CD4-positive, alpha-beta T cell (primary cell): ENCODE measurements around the gene NRTN. TPM values are rescaled to one million over a fixed set of nuclear protein-coding genes. Genes with fewer than 3 reads are reported as not detected.

Experiments
- ATAC-seq: fragments of 200-7000 bp; cut with Tn5 transposase; one replicate; pipeline ENCODE4 v1.10.0; 2022; ENCODE audit warnings: mild to moderate bottlenecking; ENCODE audit not compliant: poor library complexity
- CTCF ChIA-PET: fragments of 350-600 bp; sonication (Branson Sonifier 250); formaldehyde crosslinking; loops from one replicate; lab custom pipeline; 2021; ENCODE audit warnings: antibody characterized with exemption, inconsistent platforms; lab: Charles Lee
- POLR2A ChIA-PET: fragments of 350-600 bp; sonication (Branson Sonifier 250); formaldehyde crosslinking; loops from one replicate; lab custom pipeline; 2021; ENCODE audit warnings: antibody characterized with exemption, inconsistent platforms; lab: Charles Lee
- DNase-seq, 14 experiments: peaks; one replicate each; pipeline ENCODE4 v3.0.0-alpha.2; 2013 to 2020; ENCODE audit warnings: mixed read lengths in 2 of 14
- H3K27ac ChIP-seq, 2 donors: one replicate each; pipeline versions ENCODE4 v1.5.1 to v1.7.0; 2013; ENCODE audit warnings: low read length in 2 of 2, low read depth in 1 of 2, mild to moderate bottlenecking in 1 of 2
- H3K27me3 ChIP-seq, 2 experiments: 1 replicate in 1 of 2; 2 replicates in 1 of 2; pipeline versions ENCODE4 v1.6.1 to v1.7.0; 2013; ENCODE audit warnings: low read length in 2 of 2, control low read depth in 1 of 2, mild to moderate bottlenecking in 1 of 2, moderate library complexity in 1 of 2; ENCODE audit not compliant: insufficient read depth in 2 of 2, control insufficient read depth in 1 of 2
- H3K36me3 ChIP-seq: one replicate; pipeline ENCODE4 v1.6.1; 2013; ENCODE audit warnings: low read length, control low read depth; ENCODE audit not compliant: insufficient read depth
- H3K4me1 ChIP-seq: one replicate; pipeline ENCODE4 v1.6.1; 2013; ENCODE audit warnings: low read length, control low read depth; ENCODE audit not compliant: insufficient read depth
- H3K4me3 ChIP-seq: one replicate; pipeline ENCODE4 v1.5.1; 2013; ENCODE audit warnings: mild to moderate bottlenecking, low read length, moderate library complexity
- H3K9me3 ChIP-seq, 2 experiments: 1 replicate in 1 of 2; 2 replicates in 1 of 2; pipeline versions ENCODE4 v1.6.1 to v1.7.0; 2013; ENCODE audit warnings: low read length in 2 of 2, mild to moderate bottlenecking in 2 of 2, control low read depth in 1 of 2, moderate library complexity in 1 of 2; ENCODE audit not compliant: control insufficient read depth in 1 of 2, insufficient read depth in 1 of 2
- H3K27ac Mint-ChIP-seq: one replicate; pipeline ENCODE4 v1.8.0; 2020; ENCODE audit warnings: mixed read lengths
- H3K27me3 Mint-ChIP-seq: one replicate; pipeline ENCODE4 v1.8.0; 2021; ENCODE audit warnings: mixed read lengths
- H3K36me3 Mint-ChIP-seq: one replicate; pipeline ENCODE4 v1.8.0; 2021; ENCODE audit warnings: low read depth, mixed read lengths
- H3K4me1 Mint-ChIP-seq: one replicate; pipeline ENCODE4 v1.8.0; 2021; ENCODE audit warnings: low read depth, mixed read lengths
- H3K4me3 Mint-ChIP-seq: one replicate; pipeline ENCODE4 v1.8.0; 2020; ENCODE audit warnings: mild to moderate bottlenecking, mixed read lengths
- H3K9me3 Mint-ChIP-seq: one replicate; pipeline ENCODE4 v1.8.0; 2020; ENCODE audit warnings: mixed read lengths
- intact Hi-C, 2 experiments: fragments of 100-400 bp; cut with DNase I in 1 of 2; cut with micrococcal nuclease in 1 of 2; formaldehyde crosslinking; loops; one replicate each; pipeline versions ENCODE4 v1.15.1 to v1.9.0; 2023 to 2025; cut with DNase I, micrococcal nuclease
- total RNA-seq, 174 experiments: library from RNA in 2 of 174; stranded (reverse) in 2 of 174; gene quantifications; one replicate each; pipeline ENCODE4 v1.2.3 and lab custom pipeline; 2021 to 2026
- TF ChIP-seq, protein P1 (sequence below): fragments of 200-600 bp; IDR thresholded peaks from one replicate; pipeline ENCODE4 v1.8.0; 2022; ENCODE audit warnings: antibody characterized with exemption, mild to moderate bottlenecking

Gene NRTN
- total RNA-seq, 2 experiments from 2014 or later, result 1.5 to 1.6 TPM

DNA sequence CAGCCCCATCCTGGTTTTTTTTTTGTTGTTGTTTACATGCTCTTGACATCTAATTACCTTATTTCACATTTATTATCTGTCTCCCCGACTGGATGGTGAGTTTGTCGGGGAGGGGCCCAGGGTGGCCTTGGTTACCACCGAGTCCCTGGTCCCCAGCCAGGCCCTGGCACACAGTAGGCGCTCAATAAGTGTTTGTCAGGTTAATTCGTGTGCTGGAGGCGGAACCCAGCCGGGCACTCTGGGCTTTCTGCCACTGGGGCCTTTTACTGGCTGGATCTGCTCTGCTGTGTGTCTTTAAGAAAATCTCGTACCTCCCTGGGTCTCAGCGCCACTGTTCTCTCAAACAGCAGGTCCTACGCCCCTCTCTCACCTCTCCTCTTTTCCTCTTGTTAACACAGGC lies 4.6 kb downstream of the NRTN start:
- Mint-ChIP-seq H3K4me1 (peaks cover 1% of the 10 kb centered on the region), H3K36me3 (no peaks in the 10 kb centered on the region), H3K9me3 (no peaks in the 10 kb centered on the region), H3K27me3 (no peaks in the 10 kb centered on the region), H3K4me3 (no peak overlapping the region), H3K27ac (no peak overlapping the region)
- peaks cover 0 to 10% of the 10 kb centered on the region in 2 experiments for H3K9me3 ChIP-seq
- no peaks in the 10 kb centered on the region for H3K36me3 ChIP-seq
- H3K27me3 ChIP-seq, result no peaks in the 10 kb centered on the region
- DNase-seq (peak in 1 of 14 experiments; percentile 16), ATAC-seq (no peak)
- peaks cover 10% of the 10 kb centered on the region for H3K4me1 ChIP-seq
- no peak overlapping the region for H3K27ac ChIP-seq
- ChIA-PET POLR2A (no interaction called here), CTCF (no interaction called here)
- intact Hi-C loops, result loop anchor here in 1 of 2 experiments (5.0 kb wide), 1 partner anchor 168 kb away; the partner anchor contains the start of gene RANBP3
- H3K4me3 ChIP-seq, result no peak overlapping the region
- TF ChIP-seq, protein P1, sequence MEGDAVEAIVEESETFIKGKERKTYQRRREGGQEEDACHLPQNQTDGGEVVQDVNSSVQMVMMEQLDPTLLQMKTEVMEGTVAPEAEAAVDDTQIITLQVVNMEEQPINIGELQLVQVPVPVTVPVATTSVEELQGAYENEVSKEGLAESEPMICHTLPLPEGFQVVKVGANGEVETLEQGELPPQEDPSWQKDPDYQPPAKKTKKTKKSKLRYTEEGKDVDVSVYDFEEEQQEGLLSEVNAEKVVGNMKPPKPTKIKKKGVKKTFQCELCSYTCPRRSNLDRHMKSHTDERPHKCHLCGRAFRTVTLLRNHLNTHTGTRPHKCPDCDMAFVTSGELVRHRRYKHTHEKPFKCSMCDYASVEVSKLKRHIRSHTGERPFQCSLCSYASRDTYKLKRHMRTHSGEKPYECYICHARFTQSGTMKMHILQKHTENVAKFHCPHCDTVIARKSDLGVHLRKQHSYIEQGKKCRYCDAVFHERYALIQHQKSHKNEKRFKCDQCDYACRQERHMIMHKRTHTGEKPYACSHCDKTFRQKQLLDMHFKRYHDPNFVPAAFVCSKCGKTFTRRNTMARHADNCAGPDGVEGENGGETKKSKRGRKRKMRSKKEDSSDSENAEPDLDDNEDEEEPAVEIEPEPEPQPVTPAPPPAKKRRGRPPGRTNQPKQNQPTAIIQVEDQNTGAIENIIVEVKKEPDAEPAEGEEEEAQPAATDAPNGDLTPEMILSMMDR, result no peak

DNA sequence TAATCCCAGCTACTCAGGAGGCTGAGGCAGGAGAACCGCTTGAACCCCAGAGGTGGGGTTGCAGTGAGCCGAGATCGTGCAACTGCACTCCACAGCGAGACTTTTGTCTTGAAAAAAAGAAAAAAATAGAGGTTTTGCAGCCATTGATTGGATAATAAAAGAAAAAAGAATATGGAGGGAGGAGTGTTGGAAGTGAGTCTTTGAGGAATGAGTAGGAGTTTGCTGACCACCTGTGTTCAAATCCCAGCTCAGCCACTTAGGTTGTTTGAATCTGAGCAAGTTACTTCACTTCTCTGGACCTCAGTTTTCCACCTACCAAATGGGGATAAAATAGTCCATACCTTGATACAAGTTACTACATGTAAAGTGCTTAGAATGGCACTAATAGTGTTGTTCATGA lies 6.2 kb downstream of the NRTN start:
- H3K36me3 ChIP-seq, result no peaks in the 10 kb centered on the region
- ATAC-seq (no peak), DNase-seq (no peak)
- Mint-ChIP-seq H3K36me3 (no peaks in the 10 kb centered on the region), H3K9me3 (no peaks in the 10 kb centered on the region), H3K27ac (no peak overlapping the region), H3K4me1 (no peaks in the 10 kb centered on the region), H3K4me3 (no peak overlapping the region), H3K27me3 (no peaks in the 10 kb centered on the region)
- ChIA-PET CTCF (no interaction called here), POLR2A (interaction anchor here (1.5 kb wide), 1 partner anchor 17 kb away, joined by 5 read pairs; no protein-coding TSS in a partner anchor)
- no peak overlapping the region for H3K4me3 ChIP-seq
- H3K27me3 ChIP-seq, result no peaks in the 10 kb centered on the region
- H3K4me1 ChIP-seq, result no peaks in the 10 kb centered on the region
- intact Hi-C loops, result no loop called here
- peaks cover 0 to 4% of the 10 kb centered on the region in 2 experiments for H3K9me3 ChIP-seq
- no peak overlapping the region for H3K27ac ChIP-seq
- TF ChIP-seq, protein P1, result no peak

DNA sequence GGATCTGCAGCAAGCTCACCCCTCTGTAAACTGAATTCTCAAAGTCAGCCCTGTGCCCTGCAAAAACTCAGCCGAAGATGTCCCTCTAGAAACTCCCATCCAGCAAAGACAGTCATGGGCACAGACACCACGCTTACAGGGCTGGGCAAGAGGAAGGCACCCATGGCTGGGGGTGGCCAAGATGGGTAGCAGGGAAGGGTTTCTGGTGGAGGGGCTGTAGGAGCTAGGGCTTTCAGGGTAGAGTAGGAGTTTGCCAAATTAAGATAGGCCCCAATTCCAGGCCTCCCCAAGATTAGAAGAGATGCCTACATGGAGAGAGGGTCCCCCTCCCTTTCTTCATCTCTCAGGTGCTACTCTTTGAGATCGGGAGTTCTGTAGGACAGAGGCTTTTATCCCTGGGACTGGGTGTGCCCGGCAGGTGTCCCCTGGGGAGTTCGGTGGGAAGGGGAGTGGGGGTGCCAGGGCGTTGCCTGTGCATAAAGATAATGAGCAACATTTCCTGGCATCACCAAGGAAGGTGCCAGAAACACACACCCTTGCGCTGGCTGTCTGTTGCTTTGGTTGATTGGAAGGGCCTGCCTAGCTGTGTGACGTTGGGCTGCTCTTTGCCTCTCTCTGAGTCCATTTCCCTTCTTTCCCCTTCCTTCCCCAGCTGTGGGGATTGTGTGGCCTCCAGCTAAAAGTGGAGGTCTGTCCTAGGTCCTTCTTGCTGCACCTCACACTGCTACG lies 9.4 kb downstream of the NRTN start:
- Histone ChIP-seq H3K9me3 (no peaks in the 10 kb centered on the region), H3K27ac (no peak overlapping the region), H3K4me3 (no peak overlapping the region), H3K27me3 (no peaks in the 10 kb centered on the region), H3K4me1 (no peaks in the 10 kb centered on the region), H3K36me3 (no peaks in the 10 kb centered on the region)
- H3K9me3 Mint-ChIP-seq, result no peaks in the 10 kb centered on the region
- no peak overlapping the region for H3K27ac Mint-ChIP-seq
- no peaks in the 10 kb centered on the region for H3K36me3 Mint-ChIP-seq
- no peak for ATAC-seq
- ChIA-PET CTCF (no interaction called here), POLR2A (interaction anchor here (0.6 kb wide), 1 partner anchor 31 kb away, joined by 3 read pairs; no protein-coding TSS in a partner anchor)
- H3K4me1 Mint-ChIP-seq, result no peaks in the 10 kb centered on the region
- peak in 1 of 14 experiments; percentile 1 for DNase-seq
- TF ChIP-seq, protein P1, result no peak
- intact Hi-C loops, result no loop called here
- H3K27me3 Mint-ChIP-seq, result no peaks in the 10 kb centered on the region
- no peak overlapping the region for H3K4me3 Mint-ChIP-seq
